ENCODE data around the gene SLC24A4.

DNA sequence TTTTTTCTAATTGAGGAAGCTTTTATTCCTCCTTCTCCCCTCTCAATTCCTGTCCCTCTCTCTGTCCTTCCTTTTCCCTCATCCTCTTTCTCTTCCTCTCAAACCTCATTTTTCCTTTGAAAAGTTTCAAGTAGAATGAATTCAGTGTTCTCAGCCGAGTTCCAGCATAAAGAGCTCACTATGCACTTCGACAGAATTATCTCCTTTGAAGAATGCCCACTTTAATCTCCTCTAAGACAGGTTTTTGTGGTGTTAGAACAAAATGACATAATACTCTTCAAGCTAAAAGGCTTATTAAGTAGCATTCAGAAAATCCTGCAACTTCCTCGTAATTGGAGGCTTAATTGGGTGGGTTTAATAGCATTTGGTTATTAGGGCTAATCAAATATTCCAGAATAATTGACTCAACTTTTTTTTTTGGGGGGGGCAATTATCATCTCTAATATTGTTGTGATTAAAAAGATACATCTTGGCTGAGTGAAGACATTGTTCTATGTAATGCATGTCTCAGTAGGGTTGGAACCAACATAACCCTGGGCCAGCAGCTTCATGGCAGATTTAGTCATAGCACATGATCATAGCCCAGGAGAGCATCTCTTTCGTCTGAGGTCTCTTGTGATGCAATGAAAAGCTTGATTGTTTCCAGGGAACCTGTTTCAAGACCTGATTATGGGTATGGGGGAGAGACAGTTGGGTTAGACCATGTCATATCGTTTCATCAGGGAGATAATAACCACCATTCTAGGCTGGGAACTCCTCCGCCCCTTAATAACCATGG lies 25.0 kb upstream of the SLC24A4 start:
- TF ChIP-seq, protein P1, sequence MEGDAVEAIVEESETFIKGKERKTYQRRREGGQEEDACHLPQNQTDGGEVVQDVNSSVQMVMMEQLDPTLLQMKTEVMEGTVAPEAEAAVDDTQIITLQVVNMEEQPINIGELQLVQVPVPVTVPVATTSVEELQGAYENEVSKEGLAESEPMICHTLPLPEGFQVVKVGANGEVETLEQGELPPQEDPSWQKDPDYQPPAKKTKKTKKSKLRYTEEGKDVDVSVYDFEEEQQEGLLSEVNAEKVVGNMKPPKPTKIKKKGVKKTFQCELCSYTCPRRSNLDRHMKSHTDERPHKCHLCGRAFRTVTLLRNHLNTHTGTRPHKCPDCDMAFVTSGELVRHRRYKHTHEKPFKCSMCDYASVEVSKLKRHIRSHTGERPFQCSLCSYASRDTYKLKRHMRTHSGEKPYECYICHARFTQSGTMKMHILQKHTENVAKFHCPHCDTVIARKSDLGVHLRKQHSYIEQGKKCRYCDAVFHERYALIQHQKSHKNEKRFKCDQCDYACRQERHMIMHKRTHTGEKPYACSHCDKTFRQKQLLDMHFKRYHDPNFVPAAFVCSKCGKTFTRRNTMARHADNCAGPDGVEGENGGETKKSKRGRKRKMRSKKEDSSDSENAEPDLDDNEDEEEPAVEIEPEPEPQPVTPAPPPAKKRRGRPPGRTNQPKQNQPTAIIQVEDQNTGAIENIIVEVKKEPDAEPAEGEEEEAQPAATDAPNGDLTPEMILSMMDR (IDR thresholded peaks at IDR 0.05): no peak
- no peak for TF ChIP-seq POLR2A (IDR thresholded peaks at IDR 0.05)

All from testis (tissue), 2 donors.